NCI-H1417 treated with DMSO at 0.1 percent for 48 hours (cell line): ENCODE measurements around the gene SEMA4C.
A peak's percentile ranks its signal among the peaks of the same experiment; 100 is the strongest.
"Not testable (repeated sequence)": the region's sequence is repeated elsewhere in the genome, so short reads cannot be mapped to it uniquely, and the experiment has no call there.

Experiments used
- DNase-seq: peaks from one replicate; lab custom pipeline; 2025; lab: John Stamatoyannopoulos, UW

SEMA4C gene

DNA sequence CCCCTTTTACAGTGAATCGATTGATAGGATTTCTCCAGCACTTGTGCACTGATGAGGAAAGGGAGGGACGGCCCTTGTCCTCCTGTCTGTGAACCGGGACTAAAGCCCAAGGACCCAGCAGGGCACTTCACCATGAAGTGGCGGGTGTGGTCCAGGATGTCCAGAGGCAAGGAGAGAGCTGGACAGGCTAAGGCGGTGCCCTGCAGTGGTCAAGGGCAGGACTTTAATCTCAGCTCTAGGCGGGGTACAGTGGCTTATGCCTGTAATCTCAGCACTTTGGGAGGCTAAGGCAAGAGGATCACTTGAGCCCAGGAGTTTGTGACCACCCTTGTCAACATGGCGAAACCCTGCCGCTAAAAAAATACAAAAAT is 28.2 kb upstream of the SEMA4C start:
- DNase-seq, result no peak

DNA sequence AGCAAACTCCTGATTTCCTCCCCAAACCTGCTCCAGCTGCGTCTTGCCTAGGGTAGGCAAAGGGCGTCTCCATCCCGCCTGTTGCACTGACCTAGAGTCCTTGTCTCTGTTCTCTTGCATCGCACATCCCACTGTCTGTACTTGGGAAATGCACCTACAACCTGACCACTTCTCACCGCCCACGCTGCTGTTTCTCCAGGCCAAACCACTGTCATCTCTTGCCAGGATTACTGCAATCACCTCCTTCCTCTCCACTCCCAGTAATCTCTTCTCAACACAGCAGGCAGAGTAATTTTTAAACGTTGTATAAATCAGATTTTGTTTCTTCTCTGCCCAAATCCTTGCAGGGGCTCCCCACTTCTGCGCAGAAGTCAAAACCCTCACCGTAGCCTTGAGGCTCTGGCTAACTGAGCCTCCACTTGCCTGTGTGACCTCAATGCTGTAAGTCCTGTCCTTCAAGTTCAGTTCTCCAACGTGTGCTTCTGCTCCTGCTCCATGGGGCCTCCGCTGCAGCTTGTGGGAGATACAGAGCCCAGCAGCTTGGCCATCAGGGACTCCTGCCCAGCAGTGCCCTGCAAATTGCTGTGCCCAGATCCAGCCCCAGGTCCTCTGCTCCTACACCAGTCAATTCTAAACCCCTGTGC is 27.7 kb upstream of the SEMA4C start:
- DNase-seq, result no peak

DNA sequence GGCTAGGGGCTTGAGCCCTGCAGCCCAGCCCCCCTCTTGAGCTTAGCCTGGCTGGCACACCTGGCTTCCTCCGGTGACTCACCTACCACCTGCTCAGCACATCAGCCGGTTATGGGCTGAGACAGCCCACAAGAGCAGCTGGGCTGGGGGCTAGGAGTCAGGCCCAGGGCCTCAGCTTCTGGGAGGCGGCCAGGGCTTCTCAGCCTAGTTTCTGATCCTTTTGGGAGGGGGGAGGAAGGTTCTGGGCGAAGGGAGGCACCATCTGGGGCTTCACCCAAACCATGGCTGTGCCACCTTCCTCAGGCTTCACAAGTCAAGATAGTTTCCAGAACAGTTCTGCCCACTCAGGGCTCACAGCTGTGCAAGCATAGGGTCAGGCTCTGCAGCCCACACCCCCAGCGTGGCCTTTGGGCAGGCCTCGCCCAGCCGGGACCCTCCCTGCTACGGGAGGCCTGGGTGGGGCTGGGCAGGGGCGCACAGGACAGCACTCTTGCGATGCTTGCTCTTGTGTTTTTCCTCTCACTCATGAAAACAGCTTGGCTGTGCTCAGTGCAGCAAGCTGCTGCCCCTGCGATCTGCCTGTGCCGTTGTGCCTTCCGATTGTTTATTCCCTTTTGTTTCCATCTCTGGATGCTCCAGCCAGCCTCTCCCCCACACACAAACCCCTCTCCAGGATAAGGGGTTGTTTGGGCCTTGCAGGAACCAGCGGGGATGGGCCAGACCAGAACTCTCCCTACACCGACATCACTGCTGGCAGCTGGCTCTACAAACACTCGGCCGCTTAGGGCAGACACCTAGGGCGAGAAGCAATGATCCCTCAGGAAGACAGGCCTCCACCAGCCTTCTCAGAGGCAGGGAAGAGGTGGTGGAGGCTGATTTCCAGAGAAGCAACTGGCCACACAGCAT is 26.1 kb upstream of the SEMA4C start:
- peak; percentile 38 for DNase-seq

DNA sequence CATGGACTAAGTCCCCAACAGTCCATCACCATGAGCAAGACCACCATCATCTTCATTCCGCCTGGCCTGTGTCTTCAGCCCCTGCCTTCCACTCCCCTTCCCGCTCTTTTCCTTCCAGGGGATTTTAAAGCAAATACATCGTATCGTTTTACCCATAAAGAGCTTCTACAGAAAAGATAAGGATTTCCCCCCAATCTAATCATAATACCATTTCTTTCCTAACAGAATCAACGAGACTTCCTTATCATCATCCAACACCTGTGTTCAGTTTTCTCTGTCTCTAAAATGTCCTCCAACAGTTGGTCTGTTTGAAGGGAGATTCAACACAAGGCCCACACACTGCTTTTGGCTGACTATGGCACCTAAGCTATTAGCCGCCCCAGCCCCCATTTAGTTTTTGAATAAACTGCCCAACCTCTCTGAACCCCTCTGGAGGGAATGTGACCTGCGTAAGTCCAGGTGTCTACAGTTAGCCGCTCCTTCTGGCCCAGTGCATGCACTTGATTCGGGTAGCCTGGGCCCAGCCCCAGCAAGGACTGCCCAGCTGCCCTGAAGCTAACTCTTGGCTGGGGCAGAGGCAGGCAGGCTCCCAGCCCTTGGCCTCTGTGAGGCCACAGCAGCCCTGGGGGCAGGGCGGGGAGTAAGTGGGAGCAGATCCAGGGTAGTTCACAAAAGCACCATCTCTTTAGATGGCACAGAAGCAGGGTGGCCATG is 25.3 kb upstream of the SEMA4C start:
- no peak for DNase-seq

DNA sequence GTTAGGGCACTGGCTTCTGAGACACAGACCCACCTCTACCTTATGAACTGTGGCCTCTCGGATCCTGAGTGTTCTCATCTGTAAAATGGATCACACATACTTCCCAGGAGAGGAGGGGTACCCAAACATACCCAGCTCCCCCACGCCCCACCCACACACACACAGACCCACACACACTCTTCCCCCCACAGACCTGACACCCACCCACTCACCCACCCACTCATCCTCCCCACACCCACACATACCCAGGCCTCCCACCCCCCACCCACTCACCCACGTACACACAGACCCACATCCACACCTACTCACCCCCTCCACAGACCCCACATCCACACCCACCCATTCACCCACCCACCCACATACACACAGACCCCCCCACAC is 24.3 kb upstream of the SEMA4C start:
- DNase-seq, result no peak

DNA sequence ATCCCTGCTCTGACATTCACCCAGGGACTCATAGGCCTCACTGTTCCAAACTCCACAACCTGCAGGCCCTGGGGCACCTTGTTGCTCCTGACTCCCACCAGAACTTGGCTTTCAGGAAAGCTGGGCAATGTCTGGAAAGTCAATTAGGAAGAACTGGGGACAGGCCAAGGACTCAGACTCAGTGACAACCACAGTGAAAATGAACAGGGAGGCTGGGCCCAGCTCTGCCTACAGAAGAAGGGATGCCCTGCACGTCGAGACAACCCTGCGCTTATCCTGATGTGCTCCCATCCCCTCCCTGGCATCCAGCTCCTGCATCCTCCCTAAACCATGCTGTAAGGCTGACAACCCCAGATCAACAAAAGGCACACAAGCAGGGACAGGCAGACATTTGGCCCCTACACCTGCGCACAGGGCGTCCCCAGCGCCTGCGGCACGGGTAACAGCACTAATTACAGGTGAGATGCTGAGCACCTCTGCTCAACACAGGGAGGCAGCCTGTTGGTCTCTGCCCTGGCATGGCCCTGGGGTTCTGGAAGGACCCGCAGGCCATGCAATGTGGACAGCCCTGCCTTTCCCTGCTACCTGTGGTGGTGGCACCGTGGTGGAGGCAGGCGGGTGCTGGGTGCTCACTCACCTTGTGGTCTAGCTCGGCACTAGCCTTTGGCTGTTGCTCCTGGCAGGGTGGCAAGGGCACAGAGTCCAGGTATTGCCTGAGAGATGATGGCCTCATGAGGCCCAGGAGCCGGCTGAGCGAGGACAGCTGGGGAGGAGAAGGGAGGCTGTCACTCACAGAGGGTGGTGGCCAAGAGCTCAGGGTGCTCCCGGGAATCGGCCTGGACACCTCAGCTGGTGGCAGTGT is 23.6 kb upstream of the SEMA4C start:
- DNase-seq, result no peak

DNA sequence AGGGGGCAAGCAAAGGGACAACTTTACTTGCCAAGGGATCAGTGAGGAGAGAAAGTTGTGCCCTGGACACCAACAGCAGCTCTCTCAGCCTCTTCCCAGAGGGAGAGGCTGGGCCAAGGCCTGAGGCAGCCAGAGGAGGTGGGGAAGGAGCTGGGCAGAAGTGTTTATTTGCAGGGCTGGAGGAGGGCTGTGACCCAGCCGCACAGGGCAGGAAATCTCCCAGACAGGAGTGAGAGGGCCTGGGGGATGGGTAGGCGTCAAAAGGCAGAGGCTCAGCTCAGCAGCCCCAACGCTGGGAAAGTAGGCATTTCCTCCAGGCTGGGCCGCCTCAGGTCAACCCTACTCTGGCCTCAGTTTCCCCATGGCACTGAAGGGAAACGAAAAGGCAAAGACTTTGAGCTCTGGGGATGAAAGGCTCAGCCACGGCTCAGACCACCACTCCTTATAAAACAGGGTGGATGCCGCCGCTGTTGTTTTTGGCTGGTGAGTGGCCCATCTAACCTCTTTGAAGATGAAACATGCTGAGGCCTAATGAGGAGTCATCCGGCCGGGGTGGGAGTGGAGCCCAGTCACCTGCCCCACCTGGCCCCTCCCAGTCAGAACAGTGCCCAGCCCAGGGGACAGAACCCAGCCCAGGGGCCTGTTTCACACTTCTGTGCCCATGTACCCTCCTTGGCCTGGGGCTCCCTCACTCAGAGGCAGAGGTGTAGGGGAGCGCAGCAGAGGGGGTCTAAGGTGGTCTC is 21.9 kb upstream of the SEMA4C start:
- no peak for DNase-seq

DNA sequence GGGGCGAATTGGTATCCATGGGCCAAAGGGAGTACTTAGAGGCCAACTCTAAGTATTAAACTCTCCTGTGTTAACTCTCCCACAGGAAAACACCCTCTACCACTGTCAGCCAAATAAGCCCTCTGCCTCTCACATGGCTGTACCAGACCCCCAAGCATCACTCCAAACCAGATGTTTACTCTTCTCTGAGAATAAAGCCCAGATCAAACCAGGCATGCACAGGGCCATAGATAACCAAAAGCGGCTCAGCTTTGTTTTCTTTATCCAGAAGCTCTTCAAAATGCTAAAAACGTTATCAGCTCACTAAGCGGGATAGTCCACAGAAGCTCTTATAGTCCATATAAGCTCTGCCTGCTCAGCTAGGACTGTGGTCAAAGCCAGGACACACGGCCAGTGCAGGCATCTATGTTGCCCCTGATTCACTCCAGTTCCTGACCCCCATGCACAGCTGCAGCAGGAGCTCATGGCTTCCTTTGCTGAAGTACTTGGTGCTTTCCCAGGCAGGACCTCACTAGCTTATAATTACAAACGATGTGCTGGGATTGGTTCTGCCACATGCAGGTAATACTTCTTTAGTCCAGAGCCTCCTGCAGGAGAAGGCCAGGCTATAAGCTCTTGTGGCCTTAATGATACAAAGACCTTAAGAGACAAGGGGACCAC is 21.0 kb upstream of the SEMA4C start:
- no peak for DNase-seq

DNA sequence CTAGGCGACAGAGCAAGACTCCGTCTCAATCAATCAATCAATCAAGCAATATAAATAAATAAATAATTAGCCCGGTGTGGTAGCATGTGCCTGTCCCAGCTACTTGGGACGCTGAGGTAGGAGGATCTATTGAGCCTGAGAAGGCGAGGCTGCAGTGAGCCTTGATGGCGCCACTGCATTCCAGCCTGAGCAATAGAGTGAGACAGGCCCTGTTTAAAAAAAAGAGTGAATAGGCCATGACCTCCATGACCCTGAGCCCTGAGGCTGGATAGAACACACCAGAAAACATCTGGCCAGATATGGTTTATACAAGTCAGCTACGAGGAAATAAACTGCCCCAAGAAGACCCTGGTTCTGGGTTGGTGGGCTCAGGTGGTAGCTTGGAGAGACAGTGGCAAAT is 20.4 kb upstream of the SEMA4C start:
- DNase-seq, result no peak

DNA sequence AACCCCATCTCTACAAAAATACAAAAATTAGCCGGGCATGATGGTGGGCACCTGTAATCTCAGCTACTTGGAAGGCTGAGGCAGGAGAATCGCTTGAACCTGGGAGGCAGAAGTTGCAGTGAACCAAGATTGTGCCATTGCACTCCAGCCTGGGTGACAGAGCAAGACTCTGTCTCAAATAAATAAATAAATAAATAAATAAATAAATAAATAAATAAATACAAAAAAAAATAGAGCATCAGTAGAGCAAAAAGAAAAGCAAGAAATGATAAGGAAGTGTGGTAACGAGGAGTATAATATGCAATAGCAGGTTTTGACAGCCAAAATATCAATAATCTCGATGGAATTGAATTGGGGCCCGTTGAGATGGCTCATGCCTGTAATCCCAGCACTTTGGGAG is 19.6 kb upstream of the SEMA4C start:
- not testable (repeated sequence) for DNase-seq

DNA sequence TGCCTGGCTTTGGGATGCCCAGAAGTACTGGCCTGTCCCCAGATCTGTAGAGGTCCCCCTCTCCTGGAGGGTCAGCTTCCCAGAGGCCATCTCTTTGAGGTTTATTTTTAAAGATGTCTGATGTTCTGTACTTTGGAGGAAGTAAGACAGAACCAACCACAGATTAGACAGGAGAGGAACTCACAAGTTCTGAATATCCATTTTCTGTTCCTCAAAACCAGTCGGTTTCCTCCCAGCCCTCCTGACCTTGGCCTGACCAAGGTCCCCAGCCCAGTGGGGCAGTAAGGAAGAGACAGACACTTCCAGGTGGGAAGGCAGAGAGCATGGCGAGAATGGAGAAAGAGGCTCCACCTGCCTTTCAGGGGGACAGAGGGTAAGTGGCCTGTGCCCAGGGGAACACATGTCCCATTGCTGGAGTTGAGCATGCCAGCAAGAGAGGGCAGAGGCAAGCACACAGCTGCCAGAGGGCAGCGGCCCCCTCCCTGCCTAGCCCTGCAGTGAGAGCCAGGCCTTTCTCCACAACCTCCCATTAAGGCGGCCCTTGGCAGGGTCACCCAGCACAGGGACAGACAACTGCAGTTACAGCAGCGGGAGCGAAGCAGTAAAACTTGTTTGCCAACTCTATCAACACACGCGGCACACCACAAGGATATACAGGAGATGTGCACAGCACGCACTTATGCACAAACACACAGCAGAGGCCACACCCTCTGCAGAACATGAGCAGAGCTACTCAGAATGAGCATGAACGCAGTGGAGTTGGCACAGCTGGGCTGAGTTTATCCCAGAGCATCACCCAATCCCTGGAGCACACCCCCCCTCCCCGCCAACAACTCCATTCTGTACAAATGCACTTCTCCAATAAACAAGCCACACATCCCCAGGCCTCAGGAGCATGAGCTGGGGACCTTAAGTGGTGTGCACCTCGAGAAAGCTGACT is 18.5 kb upstream of the SEMA4C start:
- DNase-seq, result peak; percentile 44

DNA sequence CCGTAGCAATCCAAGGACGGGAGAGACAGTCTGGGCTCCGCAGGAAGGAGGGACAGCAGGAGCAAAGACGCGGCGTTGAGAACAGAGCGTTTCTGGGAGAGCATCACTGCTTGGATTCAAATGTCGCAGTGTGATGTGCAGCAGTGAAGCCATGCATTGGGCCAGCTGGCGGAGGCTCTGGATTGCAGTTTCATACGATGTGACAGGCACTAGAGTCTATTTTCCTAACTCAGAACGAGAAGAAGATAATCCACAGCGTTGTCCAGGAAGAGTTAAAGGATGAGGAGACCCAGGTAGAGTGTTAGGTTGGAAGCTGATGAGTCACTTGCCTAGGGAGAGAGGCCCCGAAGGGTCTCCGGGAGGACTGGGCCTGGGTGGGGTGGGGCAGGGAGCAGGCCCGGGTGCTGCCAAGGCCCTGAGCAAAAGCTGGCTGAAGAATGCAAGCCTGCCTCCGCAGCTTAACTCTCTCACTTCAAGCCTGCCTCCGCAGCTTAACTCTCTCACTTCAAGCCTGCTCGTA is 17.7 kb upstream of the SEMA4C start:
- DNase-seq, result no peak

DNA sequence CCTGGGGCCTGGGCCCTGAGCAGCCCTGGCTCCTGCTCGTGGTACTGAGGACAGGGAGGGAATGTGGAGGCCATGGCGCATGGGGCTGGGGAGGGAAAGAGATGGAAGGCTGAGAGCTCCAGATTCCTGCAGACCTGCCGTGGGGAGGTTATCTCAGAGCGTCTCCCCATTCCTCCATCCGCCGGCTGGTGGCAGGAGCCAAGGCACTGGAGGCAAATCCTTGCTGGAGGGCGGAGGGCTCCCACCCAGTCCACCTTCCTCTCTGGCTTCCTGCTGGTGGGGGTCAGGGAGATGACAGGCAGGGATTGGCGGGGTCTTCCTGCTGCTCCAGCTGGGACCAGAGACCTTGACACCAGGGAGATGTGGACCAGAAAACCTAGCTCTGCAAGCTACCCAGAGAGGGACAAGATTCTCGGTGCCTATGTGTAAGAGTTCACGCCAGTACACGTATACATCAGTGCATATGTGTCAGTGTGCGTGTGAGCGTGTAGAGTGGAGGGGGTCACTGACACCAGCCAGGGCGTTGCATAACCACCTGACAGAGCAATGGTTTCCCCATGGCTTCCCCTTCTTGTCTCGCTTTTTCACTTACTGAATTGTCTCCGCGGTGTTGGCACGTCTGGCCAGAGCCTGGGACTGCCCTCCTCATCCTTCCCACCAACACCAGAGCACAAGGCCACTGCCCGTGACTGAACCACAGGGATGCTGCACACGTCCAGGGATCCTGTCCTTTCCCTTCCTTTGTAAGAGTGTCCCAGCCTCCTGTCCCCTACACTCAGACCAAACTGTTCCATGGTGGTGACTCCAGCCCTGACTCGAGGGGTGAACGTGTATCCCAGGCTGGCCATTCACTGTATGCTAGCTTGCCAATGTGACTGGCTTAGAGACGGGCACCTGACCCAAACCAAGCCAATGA is 15.8 kb upstream of the SEMA4C start:
- no peak for DNase-seq

DNA sequence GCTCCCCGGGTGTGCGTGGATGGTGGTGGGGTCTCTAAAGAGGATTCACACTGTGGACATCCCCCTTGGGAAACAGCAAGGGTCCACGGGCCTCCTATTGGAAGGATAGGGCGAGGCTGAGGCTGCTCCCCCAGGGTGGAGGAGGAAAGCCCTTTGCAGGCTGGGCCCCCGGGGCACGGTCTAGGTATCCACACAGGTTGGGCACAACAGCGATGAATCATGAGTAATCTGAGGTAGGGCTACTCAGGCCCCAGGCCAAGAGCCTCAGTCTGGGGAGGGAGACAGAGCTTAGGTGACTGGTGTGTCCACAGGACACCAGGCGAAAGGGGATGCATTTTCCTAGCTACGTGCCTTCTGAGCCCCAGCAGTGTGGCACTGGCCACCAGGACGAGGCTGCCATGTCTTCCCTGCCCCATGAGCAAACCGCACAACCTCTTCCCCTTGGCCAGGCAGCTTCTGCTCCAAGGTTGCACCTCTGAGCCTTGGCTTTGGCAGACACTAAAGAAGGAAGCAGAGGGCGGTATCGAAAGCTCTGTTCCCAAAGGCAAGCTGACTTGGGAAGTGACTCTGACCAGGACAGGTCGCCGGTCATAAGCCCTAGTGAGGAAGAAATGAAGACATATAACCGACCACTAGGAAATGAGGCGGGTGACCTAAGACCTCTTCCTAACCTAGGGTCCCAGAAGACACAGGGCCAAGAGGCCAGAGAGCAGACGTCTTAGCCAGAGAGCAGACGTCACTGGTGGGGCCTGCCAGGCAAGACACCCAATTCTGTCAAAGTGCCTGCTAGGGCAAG is 14.6 kb upstream of the SEMA4C start:
- DNase-seq, result no peak

DNA sequence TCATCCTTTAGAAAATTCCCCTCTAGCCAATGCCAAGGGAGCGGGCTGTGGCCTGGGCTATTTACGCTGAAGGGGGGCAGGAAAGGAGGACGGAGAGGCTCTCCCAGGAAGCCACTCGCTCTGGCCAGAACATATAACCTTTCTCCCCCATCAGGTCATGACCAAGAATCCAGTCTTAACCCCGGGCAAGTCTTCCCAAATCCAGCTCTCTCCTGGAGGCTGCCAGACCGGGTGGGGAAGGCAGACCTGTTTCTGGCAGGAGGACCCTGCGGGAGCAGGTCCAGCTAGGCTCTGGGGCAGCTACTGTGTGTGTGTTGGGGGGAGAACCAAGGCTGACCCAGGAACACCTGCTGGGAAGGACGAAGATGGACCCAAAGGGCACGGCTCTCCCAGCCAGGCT is 13.4 kb upstream of the SEMA4C start:
- DNase-seq, result no peak

DNA sequence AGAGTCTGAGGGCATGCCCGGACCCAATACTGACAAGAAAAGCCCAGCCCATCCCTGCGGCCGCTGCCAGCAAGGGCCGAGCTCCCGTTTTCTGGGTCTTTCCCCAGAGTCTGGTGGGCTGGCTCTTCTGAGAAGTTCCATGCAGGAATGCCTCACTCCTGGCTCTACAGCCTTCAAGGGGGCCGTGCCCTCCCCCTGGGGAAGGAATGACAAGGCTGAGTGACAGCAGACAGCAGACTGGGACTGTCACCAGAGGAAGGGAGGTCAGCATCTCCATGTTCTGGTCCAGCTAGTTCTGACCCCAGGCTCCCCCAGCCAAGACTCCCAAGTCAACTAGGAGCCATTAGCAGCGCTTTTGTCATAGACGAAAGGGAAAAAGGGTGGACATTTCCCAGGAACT is 13.0 kb upstream of the SEMA4C start:
- DNase-seq, result no peak

DNA sequence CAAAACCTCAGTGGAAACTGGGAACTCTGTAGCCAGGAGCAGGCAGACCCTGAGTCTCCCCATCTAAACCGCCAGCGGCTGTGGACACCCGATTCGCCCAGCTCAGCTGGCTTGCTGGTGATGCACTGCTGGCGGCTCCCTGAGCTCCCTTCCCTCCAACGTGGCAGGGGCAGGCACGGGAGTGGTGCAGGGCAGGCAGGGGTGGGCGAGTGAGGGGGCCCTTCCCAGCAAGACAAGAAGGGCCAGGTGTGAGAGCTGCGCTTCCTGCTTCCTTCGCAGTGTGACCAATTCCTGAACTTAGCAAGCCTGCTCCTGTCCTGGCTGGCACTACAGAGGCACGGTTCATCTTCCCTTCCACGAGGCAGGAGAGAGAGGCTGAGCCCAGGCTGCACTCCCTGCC is 12.3 kb upstream of the SEMA4C start:
- DNase-seq, result no peak
